ENCODE measurements around the gene SACM1L.

DNA sequence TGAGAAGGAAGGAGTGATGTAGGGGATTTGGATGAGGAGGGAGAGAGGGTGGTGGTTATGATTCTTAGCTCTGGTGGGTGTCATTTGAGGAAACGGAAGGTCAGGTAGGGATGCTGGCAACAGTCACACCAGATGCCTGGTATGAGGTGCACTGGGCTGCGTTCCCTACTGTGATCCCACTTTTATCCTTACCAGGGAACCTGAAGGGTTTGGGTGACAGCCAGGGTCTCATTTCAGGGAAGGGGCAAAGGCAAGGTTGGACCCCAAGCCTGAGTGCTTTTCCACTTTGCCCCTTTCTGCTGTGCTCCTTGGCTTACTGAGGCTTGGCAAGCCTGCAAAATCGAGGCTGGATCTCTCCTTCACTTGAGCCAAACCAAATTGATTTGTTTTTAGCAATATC is 36.0 kb upstream of the SACM1L start:
- TF ChIP-seq POLR2A (IDR thresholded peaks at IDR 0.05; ENCODE audit: low read depth) (no peak), POLR2AphosphoS5 (IDR thresholded peaks at IDR 0.05) (no peak)
- TF ChIP-seq, protein P1, sequence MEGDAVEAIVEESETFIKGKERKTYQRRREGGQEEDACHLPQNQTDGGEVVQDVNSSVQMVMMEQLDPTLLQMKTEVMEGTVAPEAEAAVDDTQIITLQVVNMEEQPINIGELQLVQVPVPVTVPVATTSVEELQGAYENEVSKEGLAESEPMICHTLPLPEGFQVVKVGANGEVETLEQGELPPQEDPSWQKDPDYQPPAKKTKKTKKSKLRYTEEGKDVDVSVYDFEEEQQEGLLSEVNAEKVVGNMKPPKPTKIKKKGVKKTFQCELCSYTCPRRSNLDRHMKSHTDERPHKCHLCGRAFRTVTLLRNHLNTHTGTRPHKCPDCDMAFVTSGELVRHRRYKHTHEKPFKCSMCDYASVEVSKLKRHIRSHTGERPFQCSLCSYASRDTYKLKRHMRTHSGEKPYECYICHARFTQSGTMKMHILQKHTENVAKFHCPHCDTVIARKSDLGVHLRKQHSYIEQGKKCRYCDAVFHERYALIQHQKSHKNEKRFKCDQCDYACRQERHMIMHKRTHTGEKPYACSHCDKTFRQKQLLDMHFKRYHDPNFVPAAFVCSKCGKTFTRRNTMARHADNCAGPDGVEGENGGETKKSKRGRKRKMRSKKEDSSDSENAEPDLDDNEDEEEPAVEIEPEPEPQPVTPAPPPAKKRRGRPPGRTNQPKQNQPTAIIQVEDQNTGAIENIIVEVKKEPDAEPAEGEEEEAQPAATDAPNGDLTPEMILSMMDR (IDR thresholded peaks at IDR 0.05) = no peak
